GM19035 (cell line): ENCODE measurements around the gene PACSIN2.
"Not testable (repeated sequence)": the region's sequence is repeated elsewhere in the genome, so short reads cannot be mapped to it uniquely, and the experiment has no call there.

Experiments used
- ATAC-seq: cut with Tn5 transposase; IDR thresholded peaks from one replicate; pipeline ENCODE4 v1.9.1; 2021; ENCODE audit not compliant: unreplicated experiment

The PACSIN2 gene

GRCh38 chr22:43014869-43015676 is at the start of gene PACSIN2:
PACSIN2 (minus strand) TSS chr22:43015149; CDS start chr22:42912080, 103,069 bp downstream.
- peak; percentile 93 for ATAC-seq

GRCh38 chr22:43060183-43060582 is 45.2 kb upstream of the PACSIN2 start:
- no peak for ATAC-seq

GRCh38 chr22:43057641-43058040 is 42.7 kb upstream of the PACSIN2 start:
- ATAC-seq = no peak

GRCh38 chr22:43053176-43053575 is 38.2 kb upstream of the PACSIN2 start:
- no peak for ATAC-seq

GRCh38 chr22:43050995-43051394 is 36.0 kb upstream of the PACSIN2 start:
- ATAC-seq = no peak

- no peak for ATAC-seq
These were observed 32.7 kb upstream of the PACSIN2 start for GRCh38 chr22:43047605-43048004.

- ATAC-seq = no peak
These were observed 29.4 kb upstream of the PACSIN2 start for GRCh38 chr22:43044290-43044712.

- ATAC-seq = no peak
These were observed 27.3 kb upstream of the PACSIN2 start for GRCh38 chr22:43042101-43042780.

GRCh38 chr22:43039800-43040199 is 24.9 kb upstream of the PACSIN2 start:
- no peak for ATAC-seq

- ATAC-seq = no peak
These were observed 23.4 kb upstream of the PACSIN2 start for GRCh38 chr22:43038325-43038724.

- no peak for ATAC-seq
These were observed 21.4 kb upstream of the PACSIN2 start for GRCh38 chr22:43036282-43036829.

GRCh38 chr22:43035250-43035649 is 20.3 kb upstream of the PACSIN2 start:
- no peak for ATAC-seq

- ATAC-seq = no peak
These were observed 16.7 kb upstream of the PACSIN2 start for GRCh38 chr22:43031617-43032016.

GRCh38 chr22:43018615-43019014 is 3.7 kb upstream of the PACSIN2 start:
- no peak for ATAC-seq

- no peak for ATAC-seq
These were observed 2.8 kb upstream of the PACSIN2 start for GRCh38 chr22:43017525-43018460.

- not testable (repeated sequence) for ATAC-seq
These were observed 1.2 kb upstream of the PACSIN2 start for GRCh38 chr22:43016150-43016549.

GRCh38 chr22:43015677-43016042 is 711 bp upstream of the PACSIN2 start:
- no peak for ATAC-seq

GRCh38 chr22:43014316-43014868 is 557 bp downstream of the PACSIN2 start:
- no peak for ATAC-seq

GRCh38 chr22:43013355-43014315 is 1.3 kb downstream of the PACSIN2 start:
- no peak for ATAC-seq

- no peak for ATAC-seq
These were observed 2.6 kb downstream of the PACSIN2 start for GRCh38 chr22:43012390-43012789.
